ENCODE results near the gene SLC66A1.

Gene SLC66A1

GRCh38 chr1:19325958-19326747 lies 14.0 kb downstream of the SLC66A1 start:
- DNase-seq: no peak

GRCh38 chr1:19326748-19327065 lies 14.6 kb downstream of the SLC66A1 start:
- DNase-seq: no peak

DNA sequence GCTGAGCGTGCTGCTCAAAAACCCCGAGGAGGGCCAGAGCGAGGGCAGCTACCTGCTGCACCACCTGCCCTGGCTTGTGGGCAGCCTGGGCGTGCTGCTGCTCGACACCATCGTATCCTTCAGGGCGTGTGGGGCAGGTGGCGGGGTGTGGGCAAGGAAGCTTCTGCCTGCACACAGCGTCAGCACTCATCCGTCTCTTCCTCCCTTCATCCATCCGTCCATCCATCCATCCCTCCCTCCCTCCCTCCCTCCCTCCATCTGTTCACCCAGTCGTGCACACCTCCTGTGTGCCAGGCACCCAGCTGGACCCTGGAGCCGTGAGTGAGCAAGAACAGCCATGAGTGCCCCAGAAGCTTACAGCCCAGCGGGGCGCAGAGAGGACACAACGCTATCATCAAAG lies 15.2 kb downstream of the SLC66A1 start:
- peak; percentile 26 for DNase-seq

GRCh38 chr1:19327736-19328135 lies 15.6 kb downstream of the SLC66A1 start:
- DNase-seq: no peak

GRCh38 chr1:19328486-19328885 lies 16.4 kb downstream of the SLC66A1 start:
- DNase-seq: no peak

DNA sequence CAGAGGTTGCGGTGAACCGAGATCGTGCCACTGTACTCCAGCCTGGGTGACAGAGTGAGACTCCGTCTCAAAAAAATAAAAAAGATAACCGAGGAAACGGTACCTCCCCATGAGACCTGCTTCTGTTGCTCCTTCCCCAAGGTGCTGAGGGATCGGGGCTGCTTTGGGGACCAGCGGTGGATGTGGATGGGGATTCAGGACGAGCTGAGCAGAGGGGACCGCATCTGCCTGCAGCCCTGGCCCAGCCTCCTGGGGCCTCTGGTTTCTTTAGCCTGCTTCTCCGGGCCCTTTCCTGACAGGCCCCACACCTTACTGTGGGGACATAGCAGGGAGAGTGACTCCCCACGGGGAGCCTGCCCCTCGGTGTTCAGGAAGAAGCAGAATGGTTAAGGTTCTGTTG lies 17.1 kb downstream of the SLC66A1 start:
- no peak for DNase-seq

- no peak for DNase-seq
Observed at GRCh38 chr1:19329611-19330010, 17.5 kb downstream of the SLC66A1 start.

DNA sequence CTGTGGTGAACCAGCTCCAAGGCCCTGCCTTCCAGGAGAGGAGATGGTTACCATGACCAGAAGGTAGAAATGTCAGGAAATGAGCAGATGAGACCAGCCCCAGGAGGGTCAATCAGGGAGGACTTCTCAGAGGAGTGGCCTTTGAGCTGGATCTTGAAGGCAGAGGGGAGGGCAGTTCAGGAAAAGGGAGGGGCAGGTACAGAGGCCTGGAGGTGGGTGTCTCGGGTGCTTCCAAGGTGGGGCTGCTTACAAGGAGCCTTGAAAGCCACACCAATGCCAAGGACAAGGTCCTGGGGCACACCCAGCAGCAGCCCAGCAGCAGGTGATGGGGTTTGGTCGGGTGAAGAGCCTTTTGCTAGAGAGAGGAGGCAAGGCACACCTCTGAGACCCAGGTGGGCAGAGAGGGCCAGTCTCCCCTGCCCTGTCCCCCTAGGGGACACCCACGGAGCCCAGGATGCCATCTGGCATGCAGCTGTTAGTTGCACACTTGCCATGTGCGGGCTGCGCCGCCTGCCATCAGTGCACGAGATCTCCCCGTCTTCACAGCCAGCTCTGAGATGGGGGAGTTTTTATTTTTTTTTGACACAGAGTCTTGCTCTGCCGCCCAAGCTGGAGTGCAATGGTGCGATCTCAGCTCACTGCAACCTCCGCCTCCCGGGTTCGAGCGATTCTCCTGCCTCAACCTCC lies 18.5 kb downstream of the SLC66A1 start:
- DNase-seq: no peak

- no peak for DNase-seq
Observed at GRCh38 chr1:19331262-19331878, 19.2 kb downstream of the SLC66A1 start.

GRCh38 chr1:19332832-19333231 lies 20.7 kb downstream of the SLC66A1 start:
- no peak for DNase-seq

- DNase-seq: no peak
Observed at GRCh38 chr1:19333587-19334354, 21.6 kb downstream of the SLC66A1 start.

GRCh38 chr1:19336543-19336942 lies 24.4 kb downstream of the SLC66A1 start:
- DNase-seq: no peak

DNA sequence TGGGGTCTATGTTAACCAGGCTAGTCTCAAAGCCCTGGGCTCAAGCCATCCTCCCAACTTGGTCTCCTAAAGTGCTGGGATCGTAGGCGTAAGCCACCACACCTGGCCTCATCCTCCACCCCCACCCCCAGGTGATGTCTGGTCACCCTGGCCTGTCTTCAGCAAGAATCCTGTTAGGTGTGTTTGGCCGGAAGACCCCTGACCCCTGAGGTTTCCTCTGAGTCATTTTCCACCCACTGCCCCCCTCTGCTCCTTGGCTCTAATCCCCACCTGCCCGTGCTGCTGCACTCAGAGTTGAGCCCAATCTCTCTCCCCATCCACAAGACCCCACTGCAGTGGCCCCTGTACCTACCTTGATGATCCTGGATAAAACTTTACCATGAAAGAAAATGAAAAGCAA lies 25.2 kb downstream of the SLC66A1 start:
- DNase-seq: no peak

DNA sequence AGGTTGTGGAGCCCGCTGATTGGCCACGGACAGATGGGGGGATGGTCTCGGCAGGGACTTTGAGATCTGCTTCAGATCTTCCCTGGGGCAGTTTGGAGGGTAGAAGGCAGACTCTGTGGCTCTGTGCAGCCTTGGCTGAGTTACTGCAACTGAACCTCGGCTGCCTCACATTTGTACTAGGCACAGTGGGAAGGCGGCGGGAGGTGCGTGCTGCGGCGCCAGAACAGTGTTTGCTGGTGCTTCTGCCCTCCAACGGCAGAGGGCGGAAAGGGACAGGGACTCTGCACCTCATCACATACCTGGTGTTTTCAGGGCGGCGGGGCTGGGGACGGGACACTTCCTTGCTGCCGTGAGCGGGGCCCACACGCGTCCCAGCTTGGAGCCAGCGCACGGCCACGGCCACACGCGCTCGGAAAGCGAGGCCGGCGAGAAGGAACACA lies 26.2 kb downstream of the SLC66A1 start:
- peak; percentile 83 for DNase-seq

DNA sequence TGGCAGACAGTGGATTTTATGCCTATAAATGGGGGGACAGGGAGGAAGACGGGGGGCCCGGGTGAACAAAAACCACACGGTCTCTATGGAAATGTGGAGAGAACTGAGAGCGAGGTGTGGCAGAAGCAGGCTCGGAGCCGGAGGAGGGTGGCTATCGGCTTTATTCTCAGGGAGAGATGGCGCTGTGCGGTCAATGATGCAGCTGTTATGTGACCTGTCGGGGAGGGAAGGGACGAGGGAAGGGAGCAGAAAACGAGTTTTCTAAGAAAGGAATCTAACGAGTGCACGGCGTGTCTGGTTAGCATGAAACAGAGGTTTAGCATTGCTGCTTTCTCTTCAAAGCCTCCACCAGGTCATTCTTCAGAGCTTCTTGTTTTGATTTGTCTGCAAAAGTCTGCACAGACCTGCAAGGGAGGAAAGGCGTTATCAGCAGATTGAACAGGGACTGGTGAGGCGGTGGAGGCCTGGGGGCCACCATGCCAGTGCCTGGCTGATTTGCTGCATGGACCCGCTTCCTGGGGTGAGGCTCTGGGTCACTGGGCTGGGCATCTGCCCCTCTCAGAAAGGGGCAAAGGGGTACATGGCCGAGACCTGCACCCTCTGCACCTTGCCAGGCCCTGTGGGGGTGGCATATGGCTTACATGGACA lies 27.2 kb downstream of the SLC66A1 start:
- no peak for DNase-seq

DNA sequence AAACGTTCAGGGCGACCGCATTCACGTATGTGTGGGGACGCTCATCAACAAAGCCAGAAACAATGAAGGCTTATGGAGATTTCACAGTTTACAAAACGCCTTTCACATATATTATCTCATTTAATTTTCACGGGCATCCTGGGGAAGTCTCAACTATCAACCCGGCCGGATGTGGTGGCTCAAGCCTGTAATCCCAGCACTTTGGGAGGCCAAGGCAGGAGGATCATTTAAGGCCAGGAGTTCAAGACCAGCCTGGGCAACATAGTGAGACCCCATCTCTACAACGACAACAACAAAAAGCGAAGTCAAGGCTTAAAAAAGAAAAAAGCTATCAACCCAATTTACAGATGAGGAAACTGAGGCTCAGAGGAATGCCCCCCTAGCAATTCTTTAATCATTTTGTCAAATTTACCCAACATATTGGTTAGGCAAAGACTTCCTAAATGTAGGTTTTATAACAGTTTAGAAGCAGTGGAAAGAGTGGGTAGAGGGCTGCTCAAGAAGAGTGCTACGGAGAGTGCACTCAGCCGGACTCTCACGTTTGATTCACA lies 28.3 kb downstream of the SLC66A1 start:
- no peak for DNase-seq

DNA sequence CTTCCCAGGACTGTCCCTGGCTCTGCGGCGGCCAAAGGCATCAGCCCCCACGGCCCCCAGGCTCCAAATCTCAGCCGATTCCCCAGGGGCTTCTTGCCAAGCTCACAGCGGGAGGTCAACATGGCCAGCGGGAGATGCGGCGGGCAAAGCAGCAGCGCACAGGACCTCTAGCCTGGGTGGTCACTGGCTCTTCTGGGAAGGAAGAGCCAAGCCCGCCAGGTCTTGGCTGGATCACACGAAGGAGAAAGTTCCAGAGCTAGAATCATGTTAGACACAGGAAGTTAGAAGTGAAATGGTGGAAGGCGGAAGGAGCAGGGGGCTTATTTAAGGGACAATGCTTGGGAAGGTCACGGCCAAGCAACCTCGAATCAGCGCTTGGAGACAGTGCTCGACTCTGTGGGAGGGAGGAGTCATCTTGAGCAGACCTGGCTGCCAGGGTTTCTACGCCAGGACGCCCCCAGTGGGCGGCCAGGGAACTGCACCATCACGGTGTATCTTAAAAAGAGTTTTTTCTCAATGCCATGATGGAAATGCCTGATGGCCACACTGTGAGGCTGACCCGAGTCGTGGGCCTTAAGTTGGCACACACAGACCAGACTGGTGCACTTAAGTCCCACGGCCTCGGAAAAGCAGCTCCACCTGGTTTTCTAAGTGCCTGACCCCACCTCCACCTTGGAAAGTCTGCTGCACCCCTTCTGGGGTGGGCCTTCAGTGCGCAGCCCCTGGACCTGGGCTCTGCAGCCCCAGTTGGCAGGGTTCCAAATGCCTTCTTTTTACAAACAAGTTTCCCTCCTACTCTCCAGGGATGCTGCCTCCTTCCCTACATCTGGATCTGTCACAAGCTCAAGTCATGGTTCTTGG lies 29.3 kb downstream of the SLC66A1 start:
- DNase-seq: peak; percentile 69

GRCh38 chr1:19342062-19342750 lies 30.1 kb downstream of the SLC66A1 start:
- DNase-seq: no peak

GRCh38 chr1:19342894-19343616 lies 30.9 kb downstream of the SLC66A1 start:
- DNase-seq: no peak

Measured in NCI-H69 (cell line).